Putamen (tissue), 1 donor: ENCODE results near the gene THOC3.
"Not testable (repeated sequence)": the region's sequence is repeated elsewhere in the genome, so short reads cannot be mapped to it uniquely, and the experiment has no call there.

Experiments used
- DNase-seq: peaks from one replicate; pipeline ENCODE4 v3.0.0-alpha.2; 2016; ENCODE audit warnings: low spot score

The THOC3 gene

GRCh38 chr5:175938489-175938888 is 29.6 kb downstream of the THOC3 start:
- not testable (repeated sequence) for DNase-seq

DNA sequence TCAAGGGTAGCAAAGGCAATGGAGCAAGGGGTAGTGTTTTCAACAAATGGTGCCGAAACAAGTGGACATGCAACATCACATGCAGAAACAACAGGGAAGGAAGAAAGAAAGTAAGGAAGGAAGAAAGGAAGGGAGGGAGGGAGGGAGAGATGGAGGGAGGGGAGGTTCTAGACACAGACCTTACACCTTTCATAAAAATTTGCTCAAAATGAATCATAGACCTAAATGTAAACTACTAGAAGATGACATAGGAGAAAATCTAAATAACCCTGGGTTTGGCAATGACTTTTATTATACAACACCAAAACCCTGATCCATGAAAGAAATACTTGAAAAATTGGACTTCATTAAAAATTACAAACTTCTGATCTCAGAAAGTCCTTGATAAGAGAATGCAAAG is 39.4 kb downstream of the THOC3 start:
- not testable (repeated sequence) for DNase-seq

DNA sequence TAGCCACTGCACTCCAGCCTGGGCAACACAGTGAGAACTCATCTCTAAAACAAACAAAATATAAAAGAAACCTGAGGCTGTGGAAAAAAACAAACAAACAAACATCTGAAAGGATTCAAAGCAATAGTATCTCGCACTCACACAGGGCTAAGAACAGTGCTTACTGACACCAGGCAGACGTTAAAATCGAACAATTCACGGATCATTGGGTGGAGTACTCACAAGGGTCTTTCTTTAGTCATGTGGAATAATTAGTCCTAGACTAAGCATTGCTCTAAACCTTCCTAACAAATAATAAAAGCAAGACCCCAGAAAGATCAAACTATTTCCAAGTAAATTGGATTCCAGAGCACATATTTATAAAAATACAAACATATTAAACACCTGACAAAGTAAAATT is 43.0 kb downstream of the THOC3 start:
- DNase-seq: not testable (repeated sequence)

GRCh38 chr5:175922192-175922885 is 45.8 kb downstream of the THOC3 start:
- no peak for DNase-seq

DNA sequence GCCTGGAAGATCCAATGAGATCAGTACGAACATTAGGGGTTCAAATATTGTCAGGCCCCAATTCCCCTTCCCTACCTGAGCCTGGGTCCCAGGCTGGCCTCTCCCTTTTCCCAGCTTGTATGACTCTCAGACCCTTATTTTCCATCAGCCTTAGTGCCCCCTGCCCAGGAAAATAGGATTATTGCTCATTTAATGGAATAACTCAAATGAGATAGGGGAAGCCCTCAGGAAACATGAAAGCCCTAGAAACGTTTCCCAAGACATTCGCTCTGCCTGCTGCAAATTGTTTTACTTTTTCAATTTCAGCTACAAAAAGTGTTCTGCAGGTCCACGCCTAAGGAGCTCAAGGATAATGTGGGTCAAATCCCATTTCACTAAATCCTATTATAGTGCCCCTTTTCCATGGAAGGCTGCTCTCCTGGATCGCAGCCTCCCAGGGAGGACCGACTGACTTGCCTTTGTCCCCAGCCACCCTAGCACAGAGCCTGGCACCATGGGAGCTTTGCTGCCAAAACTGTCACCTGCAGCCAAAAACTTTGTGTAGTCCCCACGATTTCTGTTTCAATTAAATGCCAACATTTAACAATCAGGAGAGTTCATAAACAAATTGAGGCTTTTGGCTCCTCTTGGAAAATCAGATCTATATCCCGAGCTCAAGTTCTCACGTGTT is 46.9 kb downstream of the THOC3 start:
- no peak for DNase-seq

GRCh38 chr5:175920231-175920811 is 47.8 kb downstream of the THOC3 start:
- DNase-seq: no peak

- DNase-seq: not testable (repeated sequence)
Measured at GRCh38 chr5:175915066-175916037, 52.8 kb downstream of the THOC3 start.

DNA sequence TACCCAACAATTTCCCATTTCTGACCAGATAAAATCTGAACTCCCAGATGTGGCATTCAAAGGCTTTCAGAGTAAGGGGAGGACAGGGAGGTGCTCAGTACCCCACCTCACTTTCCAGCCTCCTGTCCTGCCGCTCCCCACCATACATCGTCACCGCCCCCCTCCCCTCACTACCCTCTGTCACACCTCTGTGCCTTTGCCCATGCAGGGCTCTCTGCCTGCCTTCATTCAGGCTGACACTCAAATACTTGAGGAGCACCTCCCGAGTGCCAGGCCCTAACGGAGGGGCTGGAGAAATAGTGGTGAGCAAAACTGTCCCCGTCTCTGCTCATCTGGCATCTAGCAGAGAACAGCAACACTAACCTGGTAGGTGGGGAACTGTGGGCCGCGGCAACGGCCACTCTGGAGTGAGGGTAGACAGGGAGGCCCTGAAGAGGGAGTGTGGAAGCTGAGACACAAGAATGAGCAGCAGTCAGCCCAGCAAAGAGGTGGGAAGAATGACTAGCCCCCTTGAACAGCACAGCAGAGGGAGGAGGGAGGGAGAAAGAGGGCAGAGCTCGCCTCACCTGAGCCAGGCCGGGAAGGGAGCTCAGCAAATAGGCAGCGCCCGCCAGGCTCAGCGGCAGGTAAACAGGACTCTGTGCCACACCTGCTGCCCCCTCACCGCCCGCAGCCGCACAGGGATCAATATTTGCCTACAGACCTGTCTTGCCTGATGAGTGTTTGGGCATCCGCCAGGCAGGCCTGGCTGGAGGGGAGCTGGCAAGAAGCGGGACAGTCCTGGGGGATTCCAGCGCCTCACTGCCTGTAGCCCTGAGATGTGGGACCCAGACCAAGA is 54.1 kb downstream of the THOC3 start:
- DNase-seq: not testable (repeated sequence)

- DNase-seq: not testable (repeated sequence)
Measured at GRCh38 chr5:175910072-175910471, 58.0 kb downstream of the THOC3 start.
